ENCODE results near the gene GSDMA.

GRCh38 chr17:39951924-39952679, 10.7 kb upstream of the GSDMA start:
- no peak for TF ChIP-seq CTCF (IDR thresholded peaks at IDR 0.05)
- no peak for TF ChIP-seq POLR2A (IDR thresholded peaks at IDR 0.05)
